GM12878 (cell line): ENCODE data around the gene ABCA10.

Experiments
- CTCF ChIP-seq, 3 experiments: IDR thresholded peaks in 2 of 3; conservative IDR thresholded peaks in 1 of 3; 2 replicates each; pipeline ENCODE4 v1.5.1; 2011; ENCODE audit warnings: low read depth in 3 of 3, low read length in 3 of 3, mild to moderate bottlenecking in 3 of 3, control low read depth in 2 of 3, moderate library complexity in 2 of 3, inconsistent platforms in 1 of 3, mixed read lengths in 1 of 3; ENCODE audit not compliant: control insufficient read depth in 2 of 3, insufficient read depth in 1 of 3; ENCODE audit errors: extremely low read depth in 1 of 3
- EED ChIP-seq: sonication (generic); IDR thresholded peaks from 2 replicates; pipeline ENCODE4 v1.6.1; 2016; ENCODE audit warnings: antibody characterized with exemption, low read depth
- NFIC ChIP-seq: IDR thresholded peaks from 2 replicates; pipeline ENCODE4 v1.6.1; 2012; ENCODE audit warnings: low read depth, mild to moderate bottlenecking, inconsistent platforms, low read length, moderate library complexity
- NRF1 ChIP-seq: conservative IDR thresholded peaks from 2 replicates; pipeline ENCODE4 v1.6.1; 2011; ENCODE audit warnings: mild to moderate bottlenecking, low read depth, low read length, improper control_type of control experiment
- POLR2AphosphoS5 ChIP-seq: IDR thresholded peaks from 2 replicates; pipeline ENCODE4 v1.6.1; 2011; ENCODE audit warnings: mild to moderate bottlenecking, low read length, inconsistent platforms
- SIN3A ChIP-seq: IDR thresholded peaks from 2 replicates; pipeline ENCODE4 v1.6.1; 2012; ENCODE audit warnings: low read depth, low read length, improper control_type of control experiment
- SMAD1 ChIP-seq: fragments of 450-650 bp; IDR thresholded peaks from 2 replicates; pipeline ENCODE4 v1.6.1; 2018; ENCODE audit warnings: mild to moderate bottlenecking, low read depth; ENCODE audit not compliant: partially characterized antibody
- STAT1 ChIP-seq: fragments of 450-650 bp; conservative IDR thresholded peaks from 2 replicates; pipeline ENCODE4 v1.6.1; 2014; ENCODE audit warnings: antibody characterized with exemption, mild to moderate bottlenecking
- TAF1 ChIP-seq: IDR thresholded peaks from 2 replicates; pipeline ENCODE4 v1.6.1; 2011; ENCODE audit warnings: mild to moderate bottlenecking, low read depth, low read length, borderline replicate concordance
- ZBTB11 ChIP-seq: fragments of 450-650 bp; formaldehyde crosslinking; IDR thresholded peaks from 2 replicates; pipeline ENCODE4 v1.5.0; 2022; ENCODE audit warnings: mild to moderate bottlenecking, missing genetic modification characterization
- TF ChIP-seq, protein P1 (sequence below): fragments of 450-650 bp; IDR thresholded peaks from 2 replicates; pipeline ENCODE4 v1.6.1; 2018; ENCODE audit warnings: mild to moderate bottlenecking, low read depth, moderate library complexity; ENCODE audit not compliant: partially characterized antibody
- TF ChIP-seq, protein P2 (sequence below): fragments of 450-650 bp; IDR thresholded peaks from 2 replicates; pipeline ENCODE4 v1.6.1; 2016; ENCODE audit warnings: mild to moderate bottlenecking, moderate library complexity, borderline replicate concordance
- TF ChIP-seq, protein P3 (sequence below): IDR thresholded peaks from 2 replicates; pipeline ENCODE4 v1.6.1; 2011; ENCODE audit warnings: low read depth, mild to moderate bottlenecking, low read length, moderate library complexity, borderline replicate concordance; ENCODE audit errors: extremely low read depth

- no peak for TF ChIP-seq TAF1
- TF ChIP-seq POLR2AphosphoS5: no peak
- no peak for TF ChIP-seq STAT1
- TF ChIP-seq ZBTB11 (CRISPR knock-in tag): no peak
- no peak for TF ChIP-seq CTCF (IDR thresholded peaks at IDR 0.05 in 2 of 3, conservative IDR thresholded peaks at IDR 0.05 in 1 of 3; ENCODE audit: control insufficient read depth in 2 of 3, extremely low read depth in 1 of 3, insufficient read depth in 1 of 3, low read depth in 3 of 3, low read length in 3 of 3)
- TF ChIP-seq, protein P1, sequence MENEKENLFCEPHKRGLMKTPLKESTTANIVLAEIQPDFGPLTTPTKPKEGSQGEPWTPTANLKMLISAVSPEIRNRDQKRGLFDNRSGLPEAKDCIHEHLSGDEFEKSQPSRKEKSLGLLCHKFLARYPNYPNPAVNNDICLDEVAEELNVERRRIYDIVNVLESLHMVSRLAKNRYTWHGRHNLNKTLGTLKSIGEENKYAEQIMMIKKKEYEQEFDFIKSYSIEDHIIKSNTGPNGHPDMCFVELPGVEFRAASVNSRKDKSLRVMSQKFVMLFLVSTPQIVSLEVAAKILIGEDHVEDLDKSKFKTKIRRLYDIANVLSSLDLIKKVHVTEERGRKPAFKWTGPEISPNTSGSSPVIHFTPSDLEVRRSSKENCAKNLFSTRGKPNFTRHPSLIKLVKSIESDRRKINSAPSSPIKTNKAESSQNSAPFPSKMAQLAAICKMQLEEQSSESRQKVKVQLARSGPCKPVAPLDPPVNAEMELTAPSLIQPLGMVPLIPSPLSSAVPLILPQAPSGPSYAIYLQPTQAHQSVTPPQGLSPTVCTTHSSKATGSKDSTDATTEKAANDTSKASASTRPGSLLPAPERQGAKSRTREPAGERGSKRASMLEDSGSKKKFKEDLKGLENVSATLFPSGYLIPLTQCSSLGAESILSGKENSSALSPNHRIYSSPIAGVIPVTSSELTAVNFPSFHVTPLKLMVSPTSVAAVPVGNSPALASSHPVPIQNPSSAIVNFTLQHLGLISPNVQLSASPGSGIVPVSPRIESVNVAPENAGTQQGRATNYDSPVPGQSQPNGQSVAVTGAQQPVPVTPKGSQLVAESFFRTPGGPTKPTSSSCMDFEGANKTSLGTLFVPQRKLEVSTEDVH: no peak
- TF ChIP-seq SMAD1: no peak
- TF ChIP-seq, protein P2, sequence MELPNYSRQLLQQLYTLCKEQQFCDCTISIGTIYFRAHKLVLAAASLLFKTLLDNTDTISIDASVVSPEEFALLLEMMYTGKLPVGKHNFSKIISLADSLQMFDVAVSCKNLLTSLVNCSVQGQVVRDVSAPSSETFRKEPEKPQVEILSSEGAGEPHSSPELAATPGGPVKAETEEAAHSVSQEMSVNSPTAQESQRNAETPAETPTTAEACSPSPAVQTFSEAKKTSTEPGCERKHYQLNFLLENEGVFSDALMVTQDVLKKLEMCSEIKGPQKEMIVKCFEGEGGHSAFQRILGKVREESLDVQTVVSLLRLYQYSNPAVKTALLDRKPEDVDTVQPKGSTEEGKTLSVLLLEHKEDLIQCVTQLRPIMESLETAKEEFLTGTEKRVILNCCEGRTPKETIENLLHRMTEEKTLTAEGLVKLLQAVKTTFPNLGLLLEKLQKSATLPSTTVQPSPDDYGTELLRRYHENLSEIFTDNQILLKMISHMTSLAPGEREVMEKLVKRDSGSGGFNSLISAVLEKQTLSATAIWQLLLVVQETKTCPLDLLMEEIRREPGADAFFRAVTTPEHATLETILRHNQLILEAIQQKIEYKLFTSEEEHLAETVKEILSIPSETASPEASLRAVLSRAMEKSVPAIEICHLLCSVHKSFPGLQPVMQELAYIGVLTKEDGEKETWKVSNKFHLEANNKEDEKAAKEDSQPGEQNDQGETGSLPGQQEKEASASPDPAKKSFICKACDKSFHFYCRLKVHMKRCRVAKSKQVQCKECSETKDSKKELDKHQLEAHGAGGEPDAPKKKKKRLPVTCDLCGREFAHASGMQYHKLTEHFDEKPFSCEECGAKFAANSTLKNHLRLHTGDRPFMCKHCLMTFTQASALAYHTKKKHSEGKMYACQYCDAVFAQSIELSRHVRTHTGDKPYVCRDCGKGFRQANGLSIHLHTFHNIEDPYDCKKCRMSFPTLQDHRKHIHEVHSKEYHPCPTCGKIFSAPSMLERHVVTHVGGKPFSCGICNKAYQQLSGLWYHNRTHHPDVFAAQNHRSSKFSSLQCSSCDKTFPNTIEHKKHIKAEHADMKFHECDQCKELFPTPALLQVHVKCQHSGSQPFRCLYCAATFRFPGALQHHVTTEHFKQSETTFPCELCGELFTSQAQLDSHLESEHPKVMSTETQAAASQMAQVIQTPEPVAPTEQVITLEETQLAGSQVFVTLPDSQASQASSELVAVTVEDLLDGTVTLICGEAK: no peak
- TF ChIP-seq NFIC: no peak
- no peak for TF ChIP-seq EED
- TF ChIP-seq, protein P3, sequence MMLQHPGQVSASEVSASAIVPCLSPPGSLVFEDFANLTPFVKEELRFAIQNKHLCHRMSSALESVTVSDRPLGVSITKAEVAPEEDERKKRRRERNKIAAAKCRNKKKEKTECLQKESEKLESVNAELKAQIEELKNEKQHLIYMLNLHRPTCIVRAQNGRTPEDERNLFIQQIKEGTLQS: no peak
- TF ChIP-seq NRF1: no peak
- TF ChIP-seq SIN3A: no peak
Observed at GRCh38 chr17:69208640-69209039, 20.0 kb downstream of the ABCA10 start.
